NCI-H128 (cell line): ENCODE measurements around the gene ARMH3.

Experiments
- DNase-seq: peaks from one replicate; lab custom pipeline; 2025; ENCODE audit not compliant: unreplicated experiment; lab: John Stamatoyannopoulos, UW

Gene ARMH3

DNA sequence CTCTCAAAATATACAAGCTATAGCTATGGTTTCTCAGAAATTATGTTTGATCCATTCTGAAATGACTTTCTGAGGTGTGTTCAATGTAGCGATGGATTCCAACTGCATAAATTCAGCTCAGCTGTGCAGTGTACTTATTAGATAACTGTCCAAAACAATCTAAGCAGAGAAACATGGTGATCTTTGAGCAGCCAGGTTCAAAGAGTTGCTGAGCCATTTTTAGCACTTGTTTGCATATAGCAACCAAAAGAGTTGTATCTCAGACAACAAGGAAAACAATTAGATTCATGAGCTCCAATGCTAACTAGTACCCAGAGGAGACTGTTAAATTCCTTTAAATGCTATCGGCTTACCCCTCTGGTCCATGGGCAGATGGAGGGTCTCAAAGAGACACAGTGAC lies 196.4 kb downstream of the ARMH3 start:
- no peak for DNase-seq

DNA sequence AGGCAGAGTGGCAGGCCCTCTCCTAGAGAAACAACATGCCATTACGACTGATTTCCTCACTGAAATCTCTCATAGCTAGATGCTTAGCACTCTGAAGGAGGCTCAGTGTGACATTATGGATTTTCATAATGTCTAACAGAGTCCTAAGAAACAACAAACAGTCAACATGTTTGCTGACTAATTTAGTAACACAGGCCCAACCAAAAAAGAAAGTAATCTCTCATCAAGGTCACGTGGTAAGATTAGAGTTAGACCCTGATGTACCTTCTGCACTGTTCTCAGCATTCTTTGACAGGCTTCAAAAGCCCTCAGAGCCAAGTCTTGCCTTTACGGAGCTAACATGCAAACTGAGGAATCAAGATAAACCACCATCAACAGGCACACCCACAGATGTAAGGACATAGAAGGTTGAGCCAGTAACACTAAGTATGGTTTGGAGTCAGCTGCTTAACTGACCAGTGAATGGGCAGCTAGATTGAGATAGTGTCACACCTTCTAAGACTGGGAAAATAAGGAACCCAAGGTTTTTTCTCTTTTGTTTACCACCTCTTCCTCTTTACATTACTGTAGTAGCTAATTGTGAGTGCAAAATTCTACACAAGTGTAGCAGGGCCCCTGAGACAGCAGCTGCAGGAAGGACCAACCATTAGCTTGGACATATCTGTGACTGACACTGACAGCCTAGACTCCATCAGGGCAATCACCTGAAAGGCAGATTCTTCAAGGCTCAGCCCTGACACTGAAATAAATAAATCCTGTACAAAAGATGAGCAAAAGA lies 197.1 kb downstream of the ARMH3 start:
- DNase-seq, result no peak

DNA sequence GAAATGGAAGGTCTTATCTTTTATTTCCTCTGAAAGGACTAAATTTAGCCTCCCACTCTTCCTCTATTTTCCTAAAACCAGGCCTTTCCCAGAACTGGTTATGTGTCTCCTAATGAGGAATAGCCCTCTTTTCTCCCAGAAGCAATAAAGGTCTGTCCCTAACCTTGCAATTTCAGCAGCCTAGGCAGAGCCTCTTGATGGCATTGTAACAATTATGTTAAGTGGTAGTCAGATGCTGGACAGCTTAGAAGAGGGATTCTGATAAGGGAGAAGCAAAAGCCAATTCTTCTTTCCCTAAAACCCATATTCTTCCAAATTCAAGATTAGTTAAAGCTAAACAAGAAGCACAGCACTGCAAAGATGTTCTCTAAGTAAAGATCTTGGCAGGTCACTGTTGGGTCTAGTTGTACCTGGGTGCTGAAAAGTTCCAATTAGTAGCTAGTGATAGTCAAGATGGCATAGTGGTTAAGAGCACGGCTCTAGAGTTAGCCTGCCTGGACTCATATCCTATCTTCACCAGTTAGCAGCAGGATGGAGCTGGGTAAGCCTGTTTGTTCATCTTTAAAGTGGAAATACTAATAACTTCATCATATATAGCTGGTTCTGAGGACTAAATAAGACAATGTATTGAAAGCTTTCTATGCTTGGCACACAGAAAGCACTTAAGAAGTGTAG lies 198.0 kb downstream of the ARMH3 start:
- DNase-seq, result no peak

DNA sequence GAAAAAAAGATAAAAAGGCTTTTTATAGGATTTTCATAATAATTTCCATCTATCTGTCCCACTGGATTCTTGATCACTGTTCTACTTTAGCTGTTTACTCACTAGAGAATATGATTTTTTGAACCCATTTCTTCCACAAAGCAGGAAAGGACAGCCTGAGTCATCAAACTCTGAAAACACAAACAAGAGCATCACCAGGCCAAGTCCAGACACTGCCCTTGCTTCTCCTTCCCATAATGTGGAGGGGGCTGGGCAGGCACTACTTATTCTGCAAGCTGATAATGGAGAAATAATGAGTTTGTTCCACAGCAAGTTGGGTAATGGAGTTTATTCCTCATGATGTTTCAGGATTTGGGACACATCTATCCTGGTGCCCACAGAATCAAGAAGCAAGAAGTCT lies 199.3 kb downstream of the ARMH3 start:
- no peak for DNase-seq

DNA sequence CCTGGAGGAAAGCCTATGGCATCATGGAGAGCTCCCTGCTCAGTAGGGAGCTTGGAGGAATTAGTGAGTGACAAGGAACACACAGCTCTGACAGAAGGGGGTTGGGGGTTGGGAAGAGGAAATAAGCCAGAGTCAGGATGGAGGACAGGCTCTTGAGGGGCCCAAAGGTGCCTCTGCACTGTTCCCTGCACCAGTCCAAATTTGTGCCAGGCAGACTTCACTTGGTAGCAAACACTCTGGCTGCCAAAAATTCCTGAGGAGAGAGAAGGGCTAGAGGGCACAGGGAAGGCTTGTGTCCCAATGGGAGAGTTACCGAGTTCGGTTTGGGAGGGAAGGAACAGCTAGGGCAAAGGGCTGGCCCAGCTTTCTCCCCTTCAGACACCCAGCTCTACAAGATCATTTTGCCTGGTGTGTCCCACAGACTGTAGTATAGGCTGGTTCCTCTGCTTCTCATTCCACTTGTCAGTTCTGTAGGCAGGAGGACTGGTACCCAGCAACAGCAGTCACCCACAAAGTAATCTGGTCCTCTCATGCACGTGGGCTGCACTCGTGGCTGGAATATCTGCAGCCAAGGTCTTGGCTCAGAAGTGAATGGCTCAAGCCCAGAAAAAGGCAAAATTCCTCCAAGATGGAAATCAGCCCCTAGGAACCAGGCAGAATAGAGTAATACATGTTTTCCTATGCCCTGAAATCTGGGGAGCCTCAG lies 204.4 kb downstream of the ARMH3 start:
- no peak for DNase-seq

DNA sequence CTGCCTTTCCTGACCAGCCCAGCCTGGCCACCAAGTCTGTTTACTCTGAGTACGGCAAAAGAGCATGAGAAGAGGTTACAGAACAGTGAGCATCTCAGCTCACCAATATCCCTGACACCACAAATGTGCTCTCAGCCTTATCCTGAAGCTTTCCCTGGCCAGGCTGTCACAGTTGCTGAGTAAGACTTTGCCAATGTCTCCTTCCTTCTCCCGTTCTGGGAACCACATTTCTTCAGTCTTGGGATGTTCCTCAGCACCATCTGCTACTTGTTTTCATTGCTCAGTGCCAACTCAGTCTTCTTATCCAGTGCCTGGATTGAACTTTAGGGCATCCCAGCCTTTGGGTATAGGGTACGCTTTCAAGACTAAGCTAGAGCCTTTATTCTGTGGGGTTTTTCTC lies 205.2 kb downstream of the ARMH3 start:
- DNase-seq, result no peak

DNA sequence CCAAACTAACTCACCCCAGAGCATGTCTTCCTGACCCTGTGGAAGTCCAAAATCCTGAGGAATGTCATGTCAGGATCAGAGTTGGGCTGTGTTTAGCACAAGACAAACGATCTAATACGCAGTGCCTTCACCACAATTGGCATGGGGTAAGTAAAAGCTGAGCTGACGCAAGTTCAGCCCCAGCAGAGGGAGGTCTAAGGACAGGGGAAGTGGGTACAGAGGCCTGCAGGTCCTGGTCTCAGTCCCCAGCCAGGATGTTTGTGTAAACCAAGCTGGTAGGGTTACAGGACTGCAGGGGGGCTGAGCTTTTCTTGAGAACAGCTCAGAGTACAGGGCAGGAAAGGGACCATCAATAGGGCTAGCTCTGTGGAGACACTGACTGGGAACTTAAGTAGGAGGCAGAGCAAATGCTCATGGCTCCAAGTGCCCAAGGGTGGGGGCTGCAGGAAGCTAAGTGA lies 207.1 kb downstream of the ARMH3 start:
- no peak for DNase-seq

DNA sequence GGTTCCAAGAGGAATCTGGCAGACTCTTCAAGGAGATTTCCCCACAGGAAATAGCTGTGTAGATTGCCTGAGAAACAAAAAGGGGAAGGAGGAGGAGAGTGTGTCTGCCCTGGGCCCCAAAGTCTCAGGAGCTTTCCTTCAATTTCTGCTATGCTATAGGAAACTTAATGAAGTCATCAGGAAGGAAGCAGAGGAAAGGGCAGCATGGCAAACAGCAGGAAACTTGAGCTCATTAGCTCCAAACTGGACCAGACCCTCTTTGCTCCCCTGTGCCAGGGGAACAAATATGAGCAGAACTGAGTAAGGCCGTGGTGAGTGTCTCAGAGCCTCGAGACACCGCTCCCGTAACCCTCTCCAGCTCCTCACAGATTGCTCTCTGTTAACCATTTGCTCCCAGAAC lies 207.6 kb downstream of the ARMH3 start:
- no peak for DNase-seq

DNA sequence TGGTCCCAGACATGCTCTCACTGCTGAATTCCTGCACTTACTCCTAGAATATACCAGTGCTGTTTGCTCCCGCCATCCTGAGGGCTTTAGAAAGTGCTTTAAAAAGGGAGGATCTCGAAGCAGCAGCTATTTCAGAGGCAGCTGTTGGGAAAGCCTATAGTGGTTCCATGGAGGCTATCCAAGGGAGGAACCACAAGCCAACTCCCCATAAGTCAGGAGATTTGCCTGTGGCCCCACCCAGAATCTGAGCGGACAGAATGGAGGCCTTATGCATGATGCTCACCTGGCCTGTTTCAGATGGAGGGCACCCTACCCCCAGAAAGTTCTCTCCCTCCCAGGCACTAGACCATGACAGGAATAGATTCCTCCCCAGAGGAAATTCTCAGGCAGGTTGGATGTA lies 210.1 kb downstream of the ARMH3 start:
- DNase-seq, result no peak

DNA sequence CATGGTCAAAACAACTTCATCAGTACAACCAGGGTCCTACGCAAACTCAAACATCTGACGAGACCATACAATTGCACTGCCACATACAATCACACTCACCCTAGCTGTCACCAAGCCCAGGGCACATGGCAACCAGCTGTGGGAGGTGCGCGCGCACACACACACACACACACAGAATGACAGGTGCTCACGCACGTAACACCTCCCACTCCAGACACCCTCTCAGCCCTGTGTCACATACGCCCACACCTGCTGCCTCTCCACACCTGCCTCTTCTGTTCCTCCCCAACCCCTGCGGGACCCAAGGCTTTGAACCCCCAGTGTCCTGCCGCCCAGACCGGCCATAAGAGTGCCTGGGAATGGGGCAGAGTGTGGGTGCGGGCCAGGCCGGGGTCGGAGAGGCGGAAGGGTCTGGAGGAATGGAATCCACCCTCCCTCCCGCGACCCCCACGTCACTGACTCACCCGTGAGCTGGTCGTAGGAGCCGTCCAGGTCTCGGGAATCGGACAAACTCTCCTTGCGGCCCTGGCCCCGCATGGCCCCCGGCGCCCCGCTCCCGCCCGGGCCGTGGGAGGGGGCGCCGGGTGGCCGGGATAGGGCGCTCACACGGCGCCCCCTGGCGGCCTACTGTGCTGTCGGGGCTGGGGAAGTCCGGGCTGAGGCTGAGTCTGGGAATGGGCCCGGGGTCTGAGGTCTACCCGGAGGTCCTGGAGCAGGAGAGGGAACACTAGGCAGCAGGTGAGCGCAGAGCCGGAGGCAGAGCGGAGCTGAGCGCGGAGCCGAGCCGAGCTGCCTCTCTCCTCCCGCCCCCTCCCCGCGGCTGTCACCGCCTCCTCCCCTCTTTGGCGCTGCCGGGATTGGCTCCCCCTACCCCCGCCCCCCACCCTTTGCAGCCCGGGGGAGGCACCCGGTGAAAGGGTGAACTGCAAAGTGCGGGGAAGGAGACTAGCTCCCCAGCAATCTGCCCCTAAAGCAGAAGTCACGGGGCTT lies 212.6 kb downstream of the ARMH3 start, which contains the start of gene KCNIP2:
TSS of gene KCNIP2 (minus strand) at position 769 of the 990 bp plus-strand sequence. CDS start at position 537, 232 bp downstream.
- DNase-seq, result peak; percentile 9

DNA sequence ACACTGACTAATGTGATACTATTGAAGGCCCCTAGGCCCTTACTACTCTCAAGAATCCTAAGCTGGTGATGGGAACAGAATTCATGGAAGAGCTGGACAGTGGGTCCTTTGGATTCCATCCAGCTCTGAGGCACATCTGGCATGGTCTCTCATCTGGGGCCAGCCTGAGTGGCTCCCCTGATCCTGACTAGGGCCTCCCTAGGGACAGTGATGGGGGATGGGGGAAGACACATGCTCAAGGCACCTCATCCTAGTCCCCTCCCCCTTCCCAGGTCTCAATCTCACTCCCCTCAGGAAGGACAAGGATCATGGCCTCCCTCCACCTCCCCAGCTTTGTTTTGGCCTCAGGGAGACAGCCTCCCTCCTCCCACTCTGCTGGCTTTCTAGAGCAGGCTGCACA lies 214.1 kb downstream of the ARMH3 start:
- DNase-seq, result no peak

DNA sequence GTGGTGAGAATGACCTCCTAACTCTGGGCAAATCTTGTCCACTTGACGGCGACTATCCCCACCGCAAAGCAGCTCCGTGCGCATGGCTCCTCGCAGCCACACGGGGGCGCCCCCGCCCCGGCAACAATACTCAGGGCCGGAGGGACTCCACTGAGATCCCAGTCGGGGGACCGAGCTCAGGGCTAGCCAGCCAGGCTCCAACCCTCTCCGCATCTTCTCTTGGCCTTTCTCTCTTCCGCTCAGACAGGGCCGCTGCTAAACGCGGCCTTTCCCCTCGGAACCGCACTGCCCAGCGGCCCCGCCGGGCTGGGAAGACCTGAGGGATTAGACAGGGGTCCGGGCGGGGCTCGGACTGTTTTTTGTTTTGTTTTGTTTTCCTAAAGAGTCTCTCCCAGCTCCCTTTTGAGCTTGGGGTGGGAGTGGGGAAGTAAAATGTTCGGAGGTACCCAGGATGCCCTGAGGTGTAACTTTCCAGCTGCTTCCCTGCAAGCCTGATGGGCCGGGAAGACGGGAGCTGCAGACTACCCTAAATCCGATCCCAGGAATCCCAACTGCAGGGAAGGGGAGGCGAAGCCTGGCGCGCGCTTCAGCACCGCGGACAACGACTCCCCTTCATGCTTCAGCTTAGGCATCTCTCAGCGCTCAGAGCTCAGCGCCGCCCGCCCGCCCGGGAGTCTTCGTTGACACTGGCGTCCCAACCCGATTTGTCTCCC lies 215.1 kb downstream of the ARMH3 start:
- peak; percentile 37 for DNase-seq

DNA sequence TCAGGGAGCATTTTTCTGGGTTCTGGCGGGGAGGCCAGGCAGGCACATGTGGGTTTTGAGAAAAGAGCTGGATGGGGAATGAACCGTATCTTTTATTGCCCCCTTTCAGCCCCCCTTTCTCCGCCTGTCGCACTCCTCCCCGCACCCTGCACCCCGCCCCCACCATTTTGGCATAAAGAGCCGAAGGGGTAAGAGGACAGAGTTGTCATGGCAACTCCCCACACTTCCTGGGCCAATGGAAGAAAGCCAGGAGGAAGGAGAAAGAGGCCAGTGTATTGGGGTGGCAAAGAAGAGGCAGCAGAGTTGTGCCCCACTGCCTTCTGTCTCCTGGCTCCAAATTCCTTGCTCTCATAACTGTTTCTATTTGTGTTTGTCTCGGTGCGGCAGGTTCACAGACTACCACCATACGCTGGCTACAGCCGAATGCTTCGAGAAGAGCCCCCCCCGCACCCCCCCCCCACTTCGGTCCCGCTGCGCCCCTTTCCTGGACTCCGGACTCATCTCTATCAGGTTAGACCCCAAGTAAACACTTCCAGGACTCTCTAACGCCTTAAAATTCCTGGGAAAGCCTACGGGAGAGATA lies 215.8 kb downstream of the ARMH3 start:
- DNase-seq, result no peak

DNA sequence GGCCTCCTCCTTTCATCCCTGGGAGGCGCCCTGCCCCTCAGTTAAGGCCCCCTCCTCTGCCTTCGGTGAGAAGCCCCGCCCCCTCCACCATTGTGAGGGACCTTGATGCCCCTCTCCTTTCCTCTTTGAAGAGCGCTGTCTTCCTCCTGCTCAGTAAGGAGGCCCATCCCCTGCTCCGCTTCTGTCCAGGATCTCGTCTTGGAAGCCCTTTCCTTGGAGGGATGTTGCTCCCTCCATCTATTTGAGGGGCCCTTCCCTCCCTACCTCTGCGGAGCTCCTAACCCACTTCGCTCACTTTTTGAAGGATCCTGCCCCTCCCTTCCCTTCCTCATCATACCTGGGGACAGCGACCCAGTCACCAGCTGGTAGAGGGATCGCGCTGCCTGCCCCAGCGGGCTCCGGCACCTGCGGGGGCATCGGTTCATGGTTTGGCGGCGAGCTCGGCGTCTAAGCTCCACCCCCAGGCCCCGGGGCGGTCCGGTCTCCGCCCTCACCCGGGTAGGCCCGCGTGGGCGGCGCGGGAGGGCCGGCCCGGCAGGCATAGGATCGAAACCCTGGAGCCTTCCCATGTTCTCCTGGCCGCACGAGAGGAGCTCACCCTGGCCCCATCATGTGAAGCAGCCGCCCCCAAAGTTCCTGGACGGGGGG lies 216.4 kb downstream of the ARMH3 start:
- DNase-seq, result no peak

DNA sequence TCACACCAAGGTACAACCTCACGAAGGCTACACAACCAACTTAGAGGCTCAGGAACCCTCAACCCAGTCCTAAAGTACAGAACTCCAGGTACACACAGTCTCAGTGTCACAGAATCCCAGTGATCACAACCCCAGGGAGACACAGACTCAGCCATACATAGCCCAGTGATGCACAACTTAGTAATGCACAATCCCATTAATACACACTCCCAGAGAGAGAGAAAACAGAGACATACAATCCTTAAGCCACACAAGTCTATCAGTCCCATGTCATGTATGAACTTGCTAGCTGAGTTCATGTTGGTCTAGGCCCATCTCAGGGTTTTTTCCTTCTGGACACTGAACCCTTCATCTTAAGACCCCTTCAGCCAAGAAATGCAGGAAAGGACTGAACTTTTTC lies 217.0 kb downstream of the ARMH3 start:
- DNase-seq, result no peak

DNA sequence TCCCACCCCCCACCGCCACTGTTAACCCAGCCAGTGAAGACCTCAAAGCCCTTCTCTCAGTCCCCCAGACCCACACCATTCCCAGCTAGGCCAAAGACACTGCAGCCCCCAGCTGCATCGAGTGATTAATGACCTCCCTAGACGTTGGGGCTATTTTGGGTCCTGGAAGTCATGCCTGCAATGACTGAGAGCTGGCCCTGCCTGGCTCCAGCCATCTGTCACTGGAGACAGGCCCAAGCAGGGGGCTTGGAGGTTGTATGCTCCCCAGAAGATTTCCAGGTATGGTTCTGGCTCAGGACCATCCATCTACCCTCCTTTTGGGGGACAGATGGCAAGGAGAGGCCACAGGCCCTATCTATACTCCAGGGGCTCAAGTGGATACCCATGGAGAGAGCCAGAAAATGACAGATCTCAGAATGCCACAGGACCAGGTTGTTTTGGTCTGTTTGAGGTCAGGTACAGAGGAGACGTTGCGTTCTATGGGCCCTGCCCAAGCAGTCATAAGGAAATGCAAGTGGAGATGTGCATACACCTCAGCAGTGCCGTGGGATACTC lies 217.5 kb downstream of the ARMH3 start:
- no peak for DNase-seq

DNA sequence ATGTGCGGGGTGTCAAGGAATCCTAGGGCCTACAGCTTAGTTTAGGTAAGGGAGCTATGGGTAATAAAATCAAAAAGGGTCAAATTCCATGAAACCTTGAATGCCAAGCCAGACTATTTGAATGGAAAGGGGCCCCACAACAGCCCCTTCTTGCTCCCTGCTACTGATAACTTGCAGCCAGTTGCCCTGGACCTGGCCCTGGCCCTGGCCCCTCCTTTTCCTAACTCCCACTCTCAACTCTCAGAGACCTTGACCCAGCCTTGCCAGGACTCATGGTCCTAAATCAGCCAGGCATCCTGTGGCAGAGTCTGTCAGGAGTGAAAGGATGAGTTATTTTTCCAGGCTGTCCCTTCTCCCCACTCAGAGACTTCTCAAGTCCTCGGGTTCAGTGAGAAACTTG lies 218.2 kb downstream of the ARMH3 start:
- no peak for DNase-seq

DNA sequence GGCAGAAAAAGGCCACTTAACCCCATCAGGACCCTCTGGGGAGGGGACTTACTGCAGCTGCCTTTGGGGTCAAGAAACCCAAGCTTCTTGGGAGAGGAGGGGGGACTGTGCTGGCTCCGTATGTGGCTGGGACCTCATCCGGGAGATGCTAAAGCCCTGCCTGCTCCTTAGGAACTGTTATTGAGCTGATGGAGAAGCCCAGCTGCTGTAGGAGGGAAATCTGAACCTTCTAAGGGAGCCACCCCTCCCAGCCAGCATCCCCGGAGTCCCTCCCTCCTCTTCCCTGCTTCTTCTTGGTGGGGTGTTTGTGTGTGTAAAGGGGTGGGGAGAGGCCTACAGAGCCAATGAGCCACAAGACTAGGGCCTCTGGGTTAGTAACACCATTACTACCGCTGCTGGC lies 220.6 kb downstream of the ARMH3 start:
- DNase-seq, result no peak

DNA sequence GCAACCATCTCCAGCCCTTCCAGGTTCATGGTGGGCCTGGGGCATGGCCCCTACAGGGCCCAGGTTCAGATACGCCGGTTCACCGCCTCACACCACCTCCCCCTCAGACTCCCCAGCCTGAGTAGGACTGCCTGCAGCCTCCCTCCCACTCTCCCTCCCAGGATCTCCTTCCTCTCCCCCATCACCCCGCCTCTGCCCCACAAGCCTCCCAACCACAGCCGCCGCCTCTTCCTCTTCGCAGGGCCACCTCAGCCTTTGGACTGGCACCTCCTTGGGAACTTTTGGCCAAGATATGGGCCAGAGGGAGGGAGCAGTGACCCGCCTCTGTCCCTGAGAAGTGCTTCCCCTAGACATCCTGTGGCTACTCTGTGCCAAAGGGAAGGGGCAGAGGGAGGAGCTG lies 221.6 kb downstream of the ARMH3 start:
- DNase-seq, result no peak
